ENCODE results near the gene SLCO3A1.
"Not testable (repeated sequence)": the region's sequence is repeated elsewhere in the genome, so short reads cannot be mapped to it uniquely, and the experiment has no call there.

SLCO3A1 gene

GRCh38 chr15:92161039-92161670 lies 307.6 kb downstream of the SLCO3A1 start:
- DNase-seq (ENCODE audit: low read depth), result no peak

- no peak for DNase-seq (ENCODE audit: low read depth)
These were observed 309.1 kb downstream of the SLCO3A1 start for GRCh38 chr15:92162657-92163056.

GRCh38 chr15:92163641-92164040 lies 310.1 kb downstream of the SLCO3A1 start:
- no peak for DNase-seq (ENCODE audit: low read depth)

GRCh38 chr15:92164327-92165000 lies 311.0 kb downstream of the SLCO3A1 start:
- DNase-seq (ENCODE audit: low read depth), result no peak

- no peak for DNase-seq (ENCODE audit: low read depth)
These were observed 311.5 kb downstream of the SLCO3A1 start for GRCh38 chr15:92165001-92165346.

- no peak for DNase-seq (ENCODE audit: low read depth)
These were observed 312.5 kb downstream of the SLCO3A1 start for GRCh38 chr15:92166029-92166428.

- DNase-seq (ENCODE audit: low read depth), result no peak
These were observed 313.4 kb downstream of the SLCO3A1 start for GRCh38 chr15:92166751-92167405.

GRCh38 chr15:92167451-92167850 lies 313.9 kb downstream of the SLCO3A1 start:
- no peak for DNase-seq (ENCODE audit: low read depth)

- DNase-seq (ENCODE audit: low read depth), result no peak
These were observed 314.7 kb downstream of the SLCO3A1 start for GRCh38 chr15:92168066-92168683.

GRCh38 chr15:92170897-92171296 lies 317.4 kb downstream of the SLCO3A1 start:
- no peak for DNase-seq (ENCODE audit: low read depth)

GRCh38 chr15:92178911-92179310 lies 325.4 kb downstream of the SLCO3A1 start:
- DNase-seq (ENCODE audit: low read depth), result no peak

- no peak for DNase-seq (ENCODE audit: low read depth)
These were observed 330.6 kb downstream of the SLCO3A1 start for GRCh38 chr15:92184142-92184541.

- DNase-seq (ENCODE audit: low read depth), result no peak
These were observed 331.2 kb downstream of the SLCO3A1 start for GRCh38 chr15:92184679-92185230.

GRCh38 chr15:92187975-92188374 lies 334.5 kb downstream of the SLCO3A1 start:
- DNase-seq (ENCODE audit: low read depth), result no peak

- DNase-seq (ENCODE audit: low read depth), result no peak
These were observed 335.7 kb downstream of the SLCO3A1 start for GRCh38 chr15:92189166-92189565.

GRCh38 chr15:92195241-92195640 lies 341.7 kb downstream of the SLCO3A1 start:
- no peak for DNase-seq (ENCODE audit: low read depth)

- no peak for DNase-seq (ENCODE audit: low read depth)
These were observed 342.8 kb downstream of the SLCO3A1 start for GRCh38 chr15:92196342-92196741.

- DNase-seq (ENCODE audit: low read depth), result no peak
These were observed 344.2 kb downstream of the SLCO3A1 start for GRCh38 chr15:92197746-92198145.

- DNase-seq (ENCODE audit: low read depth), result no peak
These were observed 347.4 kb downstream of the SLCO3A1 start for GRCh38 chr15:92200891-92201290.

- DNase-seq (ENCODE audit: low read depth), result no peak
These were observed 351.8 kb downstream of the SLCO3A1 start for GRCh38 chr15:92205255-92205739.

- not testable (repeated sequence) for DNase-seq (ENCODE audit: low read depth)
These were observed 354.1 kb downstream of the SLCO3A1 start for GRCh38 chr15:92207601-92208000.
